Measurements from ENCODE around the gene MON1B.

Gene MON1B

GRCh38 chr16:77225182-77225581 is 34.2 kb downstream of the MON1B start:
- H3K27me3 ChIP-seq (replicated peaks): no peaks in the 10 kb centered on the region
- H3K27ac ChIP-seq: no peak overlapping the region
- no peaks in the 10 kb centered on the region for H3K36me3 ChIP-seq (replicated peaks)
- no peak overlapping the region for H3K4me3 ChIP-seq (ENCODE audit: low read depth, low read length)
- DNase-seq: no peak
- TF ChIP-seq, protein P1, sequence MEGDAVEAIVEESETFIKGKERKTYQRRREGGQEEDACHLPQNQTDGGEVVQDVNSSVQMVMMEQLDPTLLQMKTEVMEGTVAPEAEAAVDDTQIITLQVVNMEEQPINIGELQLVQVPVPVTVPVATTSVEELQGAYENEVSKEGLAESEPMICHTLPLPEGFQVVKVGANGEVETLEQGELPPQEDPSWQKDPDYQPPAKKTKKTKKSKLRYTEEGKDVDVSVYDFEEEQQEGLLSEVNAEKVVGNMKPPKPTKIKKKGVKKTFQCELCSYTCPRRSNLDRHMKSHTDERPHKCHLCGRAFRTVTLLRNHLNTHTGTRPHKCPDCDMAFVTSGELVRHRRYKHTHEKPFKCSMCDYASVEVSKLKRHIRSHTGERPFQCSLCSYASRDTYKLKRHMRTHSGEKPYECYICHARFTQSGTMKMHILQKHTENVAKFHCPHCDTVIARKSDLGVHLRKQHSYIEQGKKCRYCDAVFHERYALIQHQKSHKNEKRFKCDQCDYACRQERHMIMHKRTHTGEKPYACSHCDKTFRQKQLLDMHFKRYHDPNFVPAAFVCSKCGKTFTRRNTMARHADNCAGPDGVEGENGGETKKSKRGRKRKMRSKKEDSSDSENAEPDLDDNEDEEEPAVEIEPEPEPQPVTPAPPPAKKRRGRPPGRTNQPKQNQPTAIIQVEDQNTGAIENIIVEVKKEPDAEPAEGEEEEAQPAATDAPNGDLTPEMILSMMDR (IDR thresholded peaks at IDR 0.05; ENCODE audit: low read depth, low read length, missing control alignments): no peak
- in situ Hi-C loops (cut with HindIII; ENCODE audit: low pct_ligation_motif_present, low sequenced_read_pairs): loop anchor here (25.0 kb wide), 1 partner anchor 362 kb away; no protein-coding TSS in a partner anchor

DNA sequence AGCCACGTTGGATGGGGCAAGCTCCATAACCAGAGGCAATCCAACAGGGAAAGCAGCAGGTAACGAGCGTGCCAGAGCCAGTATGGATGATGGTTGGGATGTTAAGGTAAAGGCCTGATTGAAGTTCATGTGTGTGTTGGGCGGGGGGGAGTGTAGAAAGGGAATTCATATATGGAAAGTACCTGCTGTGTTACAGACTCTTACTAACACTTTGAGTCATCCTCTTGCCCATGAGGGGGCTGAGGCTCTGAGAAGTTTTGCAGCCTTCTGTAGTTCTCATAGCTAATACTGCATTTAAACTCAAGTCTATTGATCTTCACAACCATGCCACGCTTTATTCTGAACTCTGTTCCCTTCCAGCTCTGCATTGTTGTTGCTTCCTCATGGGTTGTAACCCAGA is 36.8 kb downstream of the MON1B start:
- in situ Hi-C loops (cut with HindIII; ENCODE audit: low pct_ligation_motif_present, low sequenced_read_pairs): loop anchor here (25.0 kb wide), 1 partner anchor 360 kb away; no protein-coding TSS in a partner anchor
- Histone ChIP-seq H3K27ac (no peak overlapping the region), H3K36me3 (replicated peaks) (no peaks in the 10 kb centered on the region), H3K27me3 (replicated peaks) (no peaks in the 10 kb centered on the region), H3K4me3 (ENCODE audit: low read depth, low read length) (no peak overlapping the region)
- TF ChIP-seq, protein P1 (IDR thresholded peaks at IDR 0.05; ENCODE audit: low read depth, low read length, missing control alignments): no peak
- DNase-seq: no peak

GRCh38 chr16:77231047-77231446 is 40.1 kb downstream of the MON1B start:
- TF ChIP-seq, protein P1 (IDR thresholded peaks at IDR 0.05; ENCODE audit: low read depth, low read length, missing control alignments): no peak
- no peak overlapping the region for H3K27ac ChIP-seq
- H3K36me3 ChIP-seq (replicated peaks): no peaks in the 10 kb centered on the region
- no peak overlapping the region for H3K4me3 ChIP-seq (ENCODE audit: low read depth, low read length)
- no peak for DNase-seq
- H3K27me3 ChIP-seq (replicated peaks): no peaks in the 10 kb centered on the region
- in situ Hi-C loops (cut with HindIII; ENCODE audit: low pct_ligation_motif_present, low sequenced_read_pairs): loop anchor here (25.0 kb wide), 1 partner anchor 356 kb away; no protein-coding TSS in a partner anchor

- TF ChIP-seq, protein P1 (IDR thresholded peaks at IDR 0.05; ENCODE audit: low read depth, low read length, missing control alignments): no peak
- DNase-seq: no peak
These were observed 43.0 kb downstream of the MON1B start for GRCh38 chr16:77233799-77234519.

DNA sequence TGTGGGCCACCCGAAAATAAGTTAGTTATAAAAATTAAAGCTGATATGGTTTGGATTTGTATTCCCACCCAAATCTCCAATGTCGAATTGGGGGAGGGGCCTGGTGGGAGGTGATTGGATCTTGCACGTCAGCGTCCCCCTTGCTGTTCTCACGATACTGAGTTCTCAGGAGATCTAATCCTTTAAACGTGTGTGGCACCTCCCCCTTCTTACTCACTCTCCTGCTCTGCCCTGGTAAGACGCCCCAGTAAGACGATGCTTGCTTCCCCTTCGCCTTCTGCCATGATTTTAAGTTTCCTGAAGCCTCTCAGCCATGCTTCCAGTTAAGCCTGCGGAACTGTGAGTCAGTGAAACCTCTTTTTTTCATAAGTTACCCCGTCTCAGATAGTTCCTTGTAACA is 43.6 kb downstream of the MON1B start:
- in situ Hi-C loops (cut with HindIII; ENCODE audit: low pct_ligation_motif_present, low sequenced_read_pairs): loop anchor here (25.0 kb wide), 1 partner anchor 353 kb away; no protein-coding TSS in a partner anchor
- no peak overlapping the region for H3K27ac ChIP-seq
- TF ChIP-seq, protein P1 (IDR thresholded peaks at IDR 0.05; ENCODE audit: low read depth, low read length, missing control alignments): no peak
- no peaks in the 10 kb centered on the region for H3K27me3 ChIP-seq (replicated peaks)
- H3K36me3 ChIP-seq (replicated peaks): no peaks in the 10 kb centered on the region
- DNase-seq: no peak
- no peak overlapping the region for H3K4me3 ChIP-seq (ENCODE audit: low read depth, low read length)

More at GRCh38 chr16:77233799-77234519, 43.0 kb downstream of the MON1B start:
- Histone ChIP-seq H3K27ac (no peak overlapping the region), H3K27me3 (replicated peaks) (no peaks in the 10 kb centered on the region), H3K4me3 (ENCODE audit: low read depth, low read length) (no peak overlapping the region), H3K36me3 (replicated peaks) (no peaks in the 10 kb centered on the region)
- in situ Hi-C loops (cut with HindIII; ENCODE audit: low pct_ligation_motif_present, low sequenced_read_pairs): loop anchor here (25.0 kb wide), 1 partner anchor 353 kb away; no protein-coding TSS in a partner anchor
